CD4-positive, alpha-beta T cell treated with Interleukin-15 for 1 hour (primary cell): ENCODE results near the gene RPS2.
"Not testable (repeated sequence)": the region's sequence is repeated elsewhere in the genome, so short reads cannot be mapped to it uniquely, and the experiment has no call there.

Source experiments
- DNase-seq: peaks from one replicate; pipeline ENCODE4 v3.0.0-alpha.2; 2020

Gene RPS2

GRCh38 chr16:1941162-1942046 is 23.2 kb downstream of the RPS2 start:
- DNase-seq, result no peak

- no peak for DNase-seq
Observed at GRCh38 chr16:1940273-1941161, 24.1 kb downstream of the RPS2 start.

- DNase-seq, result not testable (repeated sequence)
Observed at GRCh38 chr16:1939833-1940232, 24.8 kb downstream of the RPS2 start.

GRCh38 chr16:1938910-1939309 is 25.7 kb downstream of the RPS2 start:
- no peak for DNase-seq

- DNase-seq, result peak; percentile 56
Observed at GRCh38 chr16:1938316-1938715, 26.3 kb downstream of the RPS2 start.

GRCh38 chr16:1936945-1937479 is 27.6 kb downstream of the RPS2 start:
- no peak for DNase-seq

GRCh38 chr16:1933097-1933661 is 31.4 kb downstream of the RPS2 start:
- DNase-seq, result no peak

GRCh38 chr16:1932050-1933028 is 32.3 kb downstream of the RPS2 start:
- no peak for DNase-seq

- no peak for DNase-seq
Observed at GRCh38 chr16:1930338-1930720, 34.3 kb downstream of the RPS2 start.

- DNase-seq, result peak; percentile 89
Observed at GRCh38 chr16:1929578-1930337, 34.9 kb downstream of the RPS2 start.

GRCh38 chr16:1929105-1929504 is 35.5 kb downstream of the RPS2 start:
- no peak for DNase-seq

- DNase-seq, result no peak
Observed at GRCh38 chr16:1926271-1926670, 38.4 kb downstream of the RPS2 start.

GRCh38 chr16:1924095-1924494 is 40.5 kb downstream of the RPS2 start:
- DNase-seq, result no peak

- no peak for DNase-seq
Observed at GRCh38 chr16:1923299-1924034, 41.2 kb downstream of the RPS2 start.

GRCh38 chr16:1922357-1922756 is 42.3 kb downstream of the RPS2 start:
- no peak for DNase-seq

GRCh38 chr16:1920727-1921171 is 43.9 kb downstream of the RPS2 start:
- DNase-seq, result no peak

- DNase-seq, result not testable (repeated sequence)
Observed at GRCh38 chr16:1920122-1920521, 44.5 kb downstream of the RPS2 start.

GRCh38 chr16:1919327-1919998 is 45.2 kb downstream of the RPS2 start:
- no peak for DNase-seq
